PC-9 (cell line): ENCODE results near the gene DOCK4.

ENCODE experiments used
- CTCF ChIP-seq: fragments of 200-600 bp; sonication (generic); conservative IDR thresholded peaks from 2 replicates; pipeline ENCODE4 v1.6.1; 2017; ENCODE audit warnings: mixed run types, antibody characterized with exemption, mild to moderate bottlenecking, moderate library complexity
- EZH2 ChIP-seq: fragments of 200-600 bp; sonication (generic); IDR thresholded peaks from 2 replicates; pipeline ENCODE4 v1.8.0; 2017; ENCODE audit warnings: antibody characterized with exemption, low read depth

DNA sequence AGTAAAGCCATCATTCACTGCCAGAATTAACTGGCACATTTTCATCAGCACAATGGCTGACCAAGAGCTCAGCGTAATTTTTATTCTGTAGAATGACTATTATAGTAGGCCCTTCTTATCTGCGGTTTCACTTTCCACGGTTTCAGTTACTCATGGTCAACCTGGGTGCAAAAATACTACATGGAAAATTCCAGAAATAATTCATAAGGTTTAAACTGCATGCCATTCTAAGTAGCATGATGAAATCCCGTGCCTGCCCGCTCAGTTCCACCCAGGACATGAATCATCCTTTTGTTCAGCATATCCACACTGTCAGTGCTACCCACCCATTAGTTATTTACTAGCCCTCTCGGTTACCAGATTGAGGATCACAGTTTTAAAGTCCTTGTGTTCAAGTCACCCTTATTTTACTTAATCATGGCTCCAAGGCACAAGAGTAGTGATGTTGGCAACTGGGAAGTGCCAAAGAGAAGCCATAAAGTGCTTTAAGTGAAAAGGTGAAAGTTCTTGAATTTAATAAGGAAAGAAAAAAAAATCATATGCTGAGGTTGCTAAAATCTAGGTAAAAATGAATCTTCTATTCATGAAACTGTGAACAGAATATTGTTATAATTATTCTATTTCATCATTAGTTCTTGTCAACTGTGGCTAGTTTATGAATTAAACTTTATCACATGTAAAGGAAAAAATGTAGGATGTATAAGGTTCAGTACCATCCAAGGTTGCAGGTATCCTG lies 204.9 kb downstream of the DOCK4 start:
- TF ChIP-seq CTCF = no peak
- TF ChIP-seq EZH2 = no peak
